Fibroblast of the aortic adventitia (primary cell): Measurements from ENCODE around the gene TALDO1. TPM values are rescaled to one million over a fixed set of nuclear protein-coding genes. Genes with fewer than 3 reads are reported as not detected.

ENCODE experiments used
- DNase-seq: peaks from one replicate; pipeline ENCODE4 v3.0.0-alpha.2; 2010; ENCODE audit warnings: low read depth
- H3K4me3 ChIP-seq: 2 replicates; pipeline ENCODE4 v1.5.1; 2011; ENCODE audit warnings: low read depth, mild to moderate bottlenecking, control low read depth, low read length, moderate library complexity
- CTCF ChIP-seq: IDR thresholded peaks from 2 replicates; pipeline ENCODE4 v1.5.1; 2011; ENCODE audit warnings: mild to moderate bottlenecking, low read length, control low read depth, inconsistent platforms; ENCODE audit not compliant: insufficient read depth
- total RNA-seq: library from RNA; depleted of rRNA; stranded (reverse); fragments of >200 nt; gene quantifications from 2 replicates; pipeline ENCODE4 v1.2.3, GENCODE V29; 2012; ENCODE audit warnings: low replicate concordance

Gene TALDO1
- total RNA-seq, 1 donor = 146 TPM

GRCh38 chr11:702462-703461 lies 44.5 kb upstream of the TALDO1 start:
- DNase-seq = no peak
- no peak for TF ChIP-seq CTCF
- no peak overlapping the region for H3K4me3 ChIP-seq

- no peak for TF ChIP-seq CTCF
- DNase-seq = no peak
- H3K4me3 ChIP-seq = no peak overlapping the region
These were observed 43.8 kb upstream of the TALDO1 start for GRCh38 chr11:703506-703905.

- no peak overlapping the region for H3K4me3 ChIP-seq
- no peak for DNase-seq
- no peak for TF ChIP-seq CTCF
These were observed 43.0 kb upstream of the TALDO1 start for GRCh38 chr11:704228-704674.

- no peak for DNase-seq
- TF ChIP-seq CTCF = no peak
- H3K4me3 ChIP-seq = peak overlapping the region; percentile 87
These were observed 42.3 kb upstream of the TALDO1 start for GRCh38 chr11:704781-705645.

- peak within 1 kb of the TSS; percentile 87 for H3K4me3 ChIP-seq
- no peak for DNase-seq
- no peak for TF ChIP-seq CTCF
These were observed 41.4 kb upstream of the TALDO1 start, which contains the start of gene EPS8L2 for GRCh38 chr11:705646-706438. Gene EPS8L2 (plus strand): TSS chr11:706231. CDS start chr11:709408, 3,177 bp downstream.

GRCh38 chr11:706439-706956 lies 40.8 kb upstream of the TALDO1 start:
- TF ChIP-seq CTCF = no peak
- DNase-seq = peak; percentile 47
- peak overlapping the region; percentile 87 for H3K4me3 ChIP-seq
